Thyroid gland (tissue), 4 donors: Measurements from ENCODE around the gene SCARF2. TPM values are rescaled to one million over a fixed set of nuclear protein-coding genes. Genes with fewer than 3 reads are reported as not detected.
A peak's percentile ranks its signal among the peaks of the same experiment; 100 is the strongest.
"Not testable (repeated sequence)": the region's sequence is repeated elsewhere in the genome, so short reads cannot be mapped to it uniquely, and the experiment has no call there.

Source experiments
- DNase-seq, 2 donors: peaks; one replicate each; pipeline ENCODE4 v3.0.0-alpha.2; 2019
- H3K27ac ChIP-seq, 3 donors: fragments of 200-600 bp; sonication (generic); 1 replicate in 2 of 3; 2 replicates in 1 of 3; pipeline ENCODE4 v1.5.1; 2016 to 2019; ENCODE audit warnings: mild to moderate bottlenecking in 1 of 3, moderate library complexity in 1 of 3
- H3K27me3 ChIP-seq: fragments of 200-600 bp; sonication (generic); one replicate; pipeline ENCODE4 v1.5.1; 2019
- H3K36me3 ChIP-seq, 2 donors: fragments of 200-600 bp; sonication (generic); one replicate each; pipeline ENCODE4 v1.5.1; 2016 to 2019
- H3K4me1 ChIP-seq, 2 donors: fragments of 200-600 bp; sonication (generic); one replicate each; pipeline ENCODE4 v1.5.1; 2017 to 2019
- H3K4me3 ChIP-seq, 3 donors: fragments of 200-600 bp; sonication (generic); replicated peaks in 1 of 3; 1 replicate in 2 of 3; 2 replicates in 1 of 3; pipeline ENCODE4 v1.5.1; 2016; ENCODE audit warnings: mild to moderate bottlenecking in 1 of 3
- H3K9me3 ChIP-seq: fragments of 200-600 bp; sonication (generic); one replicate; pipeline ENCODE4 v1.5.1; 2017
- CTCF ChIP-seq, 6 experiments: fragments of 200-600 bp in 3 of 6; fragments of 450-650 bp in 3 of 6; sonication (generic) in 3 of 6; IDR thresholded peaks; one replicate each; pipeline ENCODE4 v1.5.1; 2016 to 2019; ENCODE audit warnings: antibody characterized with exemption in 6 of 6, mild to moderate bottlenecking in 2 of 6, inconsistent platforms in 1 of 6, moderate library complexity in 1 of 6
- POLR2A ChIP-seq, 2 donors: fragments of 450-650 bp; IDR thresholded peaks; one replicate each; pipeline ENCODE4 v1.6.1; 2017; ENCODE audit warnings: antibody characterized with exemption in 2 of 2, mild to moderate bottlenecking in 2 of 2, moderate library complexity in 1 of 2
- WGBS, 2 donors: methylation state at CpG; one replicate each; pipeline ENCODE4 v1.1.5; 2017; 5-methylcytosine and 5-hydroxymethylcytosine counted together
- intact Hi-C: fragments of 100-400 bp; cut with DNase I; formaldehyde crosslinking; loops from one replicate; pipeline ENCODE4 v1.15.1; 2023
- total RNA-seq, 4 donors: library from RNA; depleted of rRNA; stranded (reverse); fragments of >200 nt; gene quantifications; one replicate each; pipeline ENCODE4 v1.2.3, GENCODE V29; 2016

Gene SCARF2
- total RNA-seq: 10 to 100 TPM; 14.4 to 23.1 (median 20.4) TPM

- peak within 1 kb of the TSS; percentile 52 to 71 (median 53) for H3K4me3 ChIP-seq
- peak within 1 kb of the TSS; percentile 36 to 69 (median 56) for H3K27ac ChIP-seq
- peak; percentile 51 to 56 for DNase-seq
- TF ChIP-seq POLR2A (IDR thresholded peaks at IDR 0.05) (peak in 1 of 2 donors; percentile 10), CTCF (IDR thresholded peaks at IDR 0.05) (no peak)
- peaks cover 21 to 40% of the 10 kb centered on the region in 2 donors for H3K4me1 ChIP-seq
- no peaks in the 10 kb centered on the region for H3K9me3 ChIP-seq
- no peaks in the 10 kb centered on the region for H3K27me3 ChIP-seq
- peaks cover 0 to 6% of the 10 kb centered on the region in 2 donors for H3K36me3 ChIP-seq
- intact Hi-C loops: no loop called here
- WGBS, 2 donors: 2 to 20% methylated on average over 8 to 18 of the region's 95 CpGs
Measured at GRCh38 chr22:20437613-20438426, at the start of gene SCARF2. Gene SCARF2 (minus strand): TSS chr22:20437825. CDS start chr22:20437754, 71 bp downstream.

GRCh38 chr22:20486229-20486628, 48.6 kb upstream of the SCARF2 start:
- H3K27me3 ChIP-seq: no peaks in the 10 kb centered on the region
- no peak overlapping the region for H3K27ac ChIP-seq
- no peak for TF ChIP-seq POLR2A (IDR thresholded peaks at IDR 0.05)
- no peak for TF ChIP-seq CTCF (IDR thresholded peaks at IDR 0.05)
- intact Hi-C loops: no loop called here
- DNase-seq: no peak
- 91 to 98% methylated on average over 2 of the region's 2 CpGs for WGBS, 2 donors
- no peaks in the 10 kb centered on the region for H3K36me3 ChIP-seq
- no peaks in the 10 kb centered on the region for H3K9me3 ChIP-seq
- H3K4me3 ChIP-seq: no peak overlapping the region
- no peaks in the 10 kb centered on the region for H3K4me1 ChIP-seq

GRCh38 chr22:20484948-20485683, 47.5 kb upstream of the SCARF2 start:
- intact Hi-C loops: no loop called here
- no peaks in the 10 kb centered on the region for H3K36me3 ChIP-seq
- 92 to 94% methylated on average over 4 of the region's 4 CpGs for WGBS, 2 donors

GRCh38 chr22:20483771-20484170, 46.1 kb upstream of the SCARF2 start:
- intact Hi-C loops: no loop called here
- Histone ChIP-seq H3K36me3 (no peaks in the 10 kb centered on the region), H3K4me3 (no peak overlapping the region), H3K9me3 (no peaks in the 10 kb centered on the region), H3K4me1 (no peaks in the 10 kb centered on the region), H3K27me3 (no peaks in the 10 kb centered on the region), H3K27ac (no peak overlapping the region)
- TF ChIP-seq CTCF (IDR thresholded peaks at IDR 0.05): no peak
- 96 to 98% methylated on average over 14 of the region's 14 CpGs for WGBS, 2 donors
- no peak for DNase-seq

More at GRCh38 chr22:20484948-20485683, 47.5 kb upstream of the SCARF2 start:
- H3K4me1 ChIP-seq: no peaks in the 10 kb centered on the region
- no peak for DNase-seq
- no peaks in the 10 kb centered on the region for H3K27me3 ChIP-seq
- TF ChIP-seq CTCF (IDR thresholded peaks at IDR 0.05) (no peak), POLR2A (IDR thresholded peaks at IDR 0.05) (no peak)
- no peak overlapping the region for H3K27ac ChIP-seq
- no peaks in the 10 kb centered on the region for H3K9me3 ChIP-seq
- H3K4me3 ChIP-seq: no peak overlapping the region

GRCh38 chr22:20483143-20483506, 45.5 kb upstream of the SCARF2 start:
- H3K27ac ChIP-seq, intact Hi-C loops: not testable (repeated sequence)

More at GRCh38 chr22:20483143-20483506, 45.5 kb upstream of the SCARF2 start:
- not testable (repeated sequence) for H3K9me3 ChIP-seq, H3K36me3 ChIP-seq, DNase-seq, H3K4me1 ChIP-seq, H3K27me3 ChIP-seq, H3K4me3 ChIP-seq
- WGBS, 2 donors: 97 to 99% methylated on average over 7 of the region's 7 CpGs
